ENCODE data around the gene B4GAT1.
A peak's percentile ranks its signal among the peaks of the same experiment; 100 is the strongest.
"Not testable (repeated sequence)": the region's sequence is repeated elsewhere in the genome, so short reads cannot be mapped to it uniquely, and the experiment has no call there.

The B4GAT1 gene

GRCh38 chr11:66347425-66348276 lies at the start of gene B4GAT1:
Gene B4GAT1 (minus strand): TSS chr11:66347629. CDS start chr11:66347545, 84 bp downstream.
- DNase-seq (ENCODE audit: low read depth, low spot score): peak; percentile 89

GRCh38 chr11:66393954-66394353 lies 46.5 kb upstream of the B4GAT1 start:
- DNase-seq (ENCODE audit: low read depth, low spot score): no peak

- no peak for DNase-seq (ENCODE audit: low read depth, low spot score)
These were observed 43.9 kb upstream of the B4GAT1 start for GRCh38 chr11:66391322-66391721.

GRCh38 chr11:66388780-66389386 lies 41.5 kb upstream of the B4GAT1 start:
- peak; percentile 77 for DNase-seq (ENCODE audit: low read depth, low spot score)

- DNase-seq (ENCODE audit: low read depth, low spot score): peak; percentile 93
These were observed 39.0 kb upstream of the B4GAT1 start for GRCh38 chr11:66386171-66387069.

- DNase-seq (ENCODE audit: low read depth, low spot score): not testable (repeated sequence)
These were observed 36.9 kb upstream of the B4GAT1 start for GRCh38 chr11:66384316-66384715.

GRCh38 chr11:66380264-66380663 lies 32.8 kb upstream of the B4GAT1 start:
- DNase-seq (ENCODE audit: low read depth, low spot score): not testable (repeated sequence)

- not testable (repeated sequence) for DNase-seq (ENCODE audit: low read depth, low spot score)
These were observed 26.4 kb upstream of the B4GAT1 start for GRCh38 chr11:66373690-66374287.

- DNase-seq (ENCODE audit: low read depth, low spot score): no peak
These were observed 25.8 kb upstream of the B4GAT1 start for GRCh38 chr11:66373265-66373664.

GRCh38 chr11:66371627-66372415 lies 24.4 kb upstream of the B4GAT1 start, which contains the start of gene SLC29A2:
Gene SLC29A2 (minus strand): TSS chr11:66371760. CDS start chr11:66371591, 169 bp downstream.
- DNase-seq (ENCODE audit: low read depth, low spot score): peak; percentile 94

- no peak for DNase-seq (ENCODE audit: low read depth, low spot score)
These were observed 21.9 kb upstream of the B4GAT1 start for GRCh38 chr11:66369073-66369894.

GRCh38 chr11:66368484-66368883 lies 21.1 kb upstream of the B4GAT1 start:
- DNase-seq (ENCODE audit: low read depth, low spot score): no peak

- no peak for DNase-seq (ENCODE audit: low read depth, low spot score)
These were observed 20.3 kb upstream of the B4GAT1 start for GRCh38 chr11:66367561-66368312.

- DNase-seq (ENCODE audit: low read depth, low spot score): no peak
These were observed 19.5 kb upstream of the B4GAT1 start for GRCh38 chr11:66366844-66367477.

- DNase-seq (ENCODE audit: low read depth, low spot score): no peak
These were observed 18.5 kb upstream of the B4GAT1 start for GRCh38 chr11:66365711-66366619.

GRCh38 chr11:66365166-66365565 lies 17.7 kb upstream of the B4GAT1 start:
- DNase-seq (ENCODE audit: low read depth, low spot score): no peak

GRCh38 chr11:66363805-66364535 lies 16.5 kb upstream of the B4GAT1 start:
- DNase-seq (ENCODE audit: low read depth, low spot score): peak; percentile 88

Data from ELF-1 (cell line).